Cardiac muscle cell (in vitro differentiated cells and primary cell): Measurements from ENCODE around the gene OGFOD3. TPM values are rescaled to one million over a fixed set of nuclear protein-coding genes. Genes with fewer than 3 reads are reported as not detected.
"Not testable (repeated sequence)": the region's sequence is repeated elsewhere in the genome, so short reads cannot be mapped to it uniquely, and the experiment has no call there.

Experiments used
- DNase-seq, 2 donors: peaks; one replicate each; pipeline versions ENCODE4 v3.0.0 to v3.0.0-alpha.2; 2010 to 2017; ENCODE audit warnings: low read depth in 1 of 2, low spot score in 1 of 2
- H3K27ac ChIP-seq: fragments of 200-600 bp; sonication (generic); 2 replicates; pipeline ENCODE4 v1.5.1; 2016
- H3K27me3 ChIP-seq: fragments of 200-600 bp; sonication (generic); 2 replicates; pipeline ENCODE4 v1.6.0; 2016; ENCODE audit warnings: control low read depth
- H3K36me3 ChIP-seq: fragments of 200-600 bp; sonication (generic); 2 replicates; pipeline ENCODE4 v1.5.1; 2016; ENCODE audit warnings: control low read depth
- H3K4me1 ChIP-seq: fragments of 200-600 bp; sonication (generic); 2 replicates; pipeline ENCODE4 v1.8.1; 2017; ENCODE audit warnings: low read depth, mild to moderate bottlenecking, mixed run types
- H3K4me3 ChIP-seq: fragments of 200-600 bp; sonication (generic); 2 replicates; pipeline ENCODE4 v1.5.1; 2016; ENCODE audit warnings: mild to moderate bottlenecking
- H3K9me3 ChIP-seq: fragments of 200-600 bp; sonication (generic); 2 replicates; pipeline ENCODE4 v1.5.1; 2017; ENCODE audit warnings: low read depth, mild to moderate bottlenecking, control low read depth
- polyA plus RNA-seq: library from polyadenylated mRNA; unstranded; fragments of >200 nt; fragmentation: Nextera tagmentation; extraction: Ambion mirVana; gene quantifications from 2 replicates; pipeline ENCODE4 v1.2.1, GENCODE V29; 2016
- total RNA-seq: library from RNA; depleted of rRNA; stranded (reverse); fragments of >200 nt; gene quantifications from 2 replicates; pipeline ENCODE4 v1.2.3, GENCODE V29; 2016
- TF ChIP-seq, protein P1 (sequence below): IDR thresholded peaks from 2 replicates; pipeline ENCODE4 v1.5.1; 2012; ENCODE audit warnings: low read depth, mild to moderate bottlenecking, low read length

The OGFOD3 gene
- total and polyA plus RNA-seq, 2 experiments from 2014 or later = 26.1 to 45.2 TPM

- H3K9me3 ChIP-seq = no peaks in the 10 kb centered on the region
- no peaks in the 10 kb centered on the region for H3K27me3 ChIP-seq
- no peak overlapping the region for H3K4me3 ChIP-seq
- no peaks in the 10 kb centered on the region for H3K36me3 ChIP-seq
- TF ChIP-seq, protein P1, sequence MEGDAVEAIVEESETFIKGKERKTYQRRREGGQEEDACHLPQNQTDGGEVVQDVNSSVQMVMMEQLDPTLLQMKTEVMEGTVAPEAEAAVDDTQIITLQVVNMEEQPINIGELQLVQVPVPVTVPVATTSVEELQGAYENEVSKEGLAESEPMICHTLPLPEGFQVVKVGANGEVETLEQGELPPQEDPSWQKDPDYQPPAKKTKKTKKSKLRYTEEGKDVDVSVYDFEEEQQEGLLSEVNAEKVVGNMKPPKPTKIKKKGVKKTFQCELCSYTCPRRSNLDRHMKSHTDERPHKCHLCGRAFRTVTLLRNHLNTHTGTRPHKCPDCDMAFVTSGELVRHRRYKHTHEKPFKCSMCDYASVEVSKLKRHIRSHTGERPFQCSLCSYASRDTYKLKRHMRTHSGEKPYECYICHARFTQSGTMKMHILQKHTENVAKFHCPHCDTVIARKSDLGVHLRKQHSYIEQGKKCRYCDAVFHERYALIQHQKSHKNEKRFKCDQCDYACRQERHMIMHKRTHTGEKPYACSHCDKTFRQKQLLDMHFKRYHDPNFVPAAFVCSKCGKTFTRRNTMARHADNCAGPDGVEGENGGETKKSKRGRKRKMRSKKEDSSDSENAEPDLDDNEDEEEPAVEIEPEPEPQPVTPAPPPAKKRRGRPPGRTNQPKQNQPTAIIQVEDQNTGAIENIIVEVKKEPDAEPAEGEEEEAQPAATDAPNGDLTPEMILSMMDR = no peak
- peak in 1 of 2 donors; percentile 18 for DNase-seq
- H3K27ac ChIP-seq = no peak overlapping the region
- no peaks in the 10 kb centered on the region for H3K4me1 ChIP-seq
Observed at GRCh38 chr17:82348866-82349265, 69.5 kb downstream of the OGFOD3 start.

DNA sequence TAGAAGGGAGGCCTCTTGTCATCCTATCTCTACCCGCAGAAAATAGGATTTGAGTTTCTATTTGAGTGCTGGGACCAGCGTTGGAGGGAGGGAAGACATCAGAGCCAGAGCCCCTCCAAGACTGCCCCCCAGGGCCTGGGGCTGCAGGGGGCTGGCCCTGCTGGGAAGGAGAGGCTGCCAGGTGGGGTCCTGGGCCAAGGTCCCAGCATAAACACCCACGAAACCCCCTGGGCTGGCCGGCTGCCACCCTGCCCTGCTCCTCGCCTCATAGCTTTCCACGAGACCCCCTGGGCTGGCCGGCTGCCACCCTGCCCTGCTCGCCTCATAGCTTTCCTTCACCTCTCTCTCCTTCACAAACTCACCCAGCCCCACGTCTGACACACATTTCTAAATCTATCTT, 70.0 kb downstream of the OGFOD3 start:
- Histone ChIP-seq H3K4me1 (no peaks in the 10 kb centered on the region), H3K27ac (no peak overlapping the region), H3K4me3 (no peak overlapping the region), H3K27me3 (no peaks in the 10 kb centered on the region), H3K36me3 (no peaks in the 10 kb centered on the region), H3K9me3 (no peaks in the 10 kb centered on the region)
- DNase-seq = no peak
- TF ChIP-seq, protein P1 = no peak

- H3K27me3 ChIP-seq, H3K27ac ChIP-seq, H3K36me3 ChIP-seq, H3K4me1 ChIP-seq, DNase-seq, H3K9me3 ChIP-seq, H3K4me3 ChIP-seq: not testable (repeated sequence)
Observed at GRCh38 chr17:82347994-82348393, 70.4 kb downstream of the OGFOD3 start.

- TF ChIP-seq, protein P1 = no peak
- Histone ChIP-seq H3K36me3 (no peaks in the 10 kb centered on the region), H3K9me3 (no peaks in the 10 kb centered on the region), H3K27ac (no peak overlapping the region), H3K4me3 (no peak overlapping the region), H3K27me3 (no peaks in the 10 kb centered on the region), H3K4me1 (no peaks in the 10 kb centered on the region)
- no peak for DNase-seq
Observed at GRCh38 chr17:82346342-82347300, 71.8 kb downstream of the OGFOD3 start.

DNA sequence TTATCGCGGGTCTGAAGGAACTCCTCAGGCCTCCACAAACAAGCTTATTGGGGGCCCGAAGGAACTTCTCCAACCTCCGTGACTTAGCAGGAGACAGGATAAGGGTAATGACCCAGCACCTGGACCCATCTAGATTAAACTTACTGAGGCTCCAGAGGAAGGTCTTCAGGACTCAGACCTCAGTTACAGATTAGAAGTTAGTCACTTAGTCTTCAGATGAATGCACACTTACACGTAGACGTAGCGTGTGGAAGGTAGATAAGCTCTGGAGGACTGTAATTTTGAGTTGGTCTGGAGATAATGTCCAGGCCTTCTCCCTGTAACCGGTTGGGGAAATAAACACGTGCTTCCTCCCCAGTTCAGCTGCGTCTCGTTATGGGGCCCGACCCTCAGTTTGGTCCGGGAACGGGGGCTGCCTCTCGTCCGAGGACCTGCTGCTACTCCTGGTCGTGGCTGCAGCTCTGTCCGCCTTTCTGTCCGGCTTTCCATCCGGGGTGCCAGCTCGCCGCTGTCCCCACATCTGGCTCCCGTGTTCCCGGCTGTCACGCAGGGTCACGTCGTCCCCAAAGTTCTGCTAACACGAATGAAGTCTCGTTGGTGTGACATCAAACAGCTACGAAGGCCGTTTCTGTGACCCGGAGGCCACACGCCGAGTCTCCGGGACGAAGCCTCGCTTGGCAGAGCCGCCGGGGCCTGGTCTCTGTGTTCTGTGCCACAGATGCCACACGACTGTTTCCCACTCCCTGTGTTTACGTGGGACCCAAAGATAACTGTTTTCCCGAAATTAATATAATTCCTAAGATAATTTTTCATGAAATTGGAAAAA, 73.0 kb downstream of the OGFOD3 start:
- Histone ChIP-seq H3K4me3 (no peak overlapping the region), H3K27ac (peak overlapping the region; percentile 22), H3K9me3 (no peaks in the 10 kb centered on the region), H3K27me3 (no peaks in the 10 kb centered on the region), H3K4me1 (no peaks in the 10 kb centered on the region), H3K36me3 (no peaks in the 10 kb centered on the region)
- no peak for DNase-seq
- TF ChIP-seq, protein P1 = no peak
